Mucosa of rectum (tissue), 2 donors: ENCODE results near the gene TBCD.

Experiments
- H3K27ac ChIP-seq, 2 donors: one replicate each; pipeline ENCODE4 v1.7.0; 2013; ENCODE audit warnings: inconsistent platforms in 2 of 2, low read depth in 2 of 2, low read length in 2 of 2
- H3K27me3 ChIP-seq, 2 donors: one replicate each; pipeline ENCODE4 v1.7.0; 2013; ENCODE audit warnings: low read length in 2 of 2; ENCODE audit not compliant: control insufficient read depth in 2 of 2, insufficient read depth in 2 of 2
- H3K36me3 ChIP-seq, 2 donors: one replicate each; pipeline ENCODE4 v1.7.0; 2013; ENCODE audit warnings: low read length in 2 of 2; ENCODE audit not compliant: control insufficient read depth in 2 of 2, insufficient read depth in 2 of 2
- H3K4me1 ChIP-seq, 2 donors: one replicate each; pipeline ENCODE4 v1.7.0; 2013; ENCODE audit warnings: low read length in 2 of 2, mild to moderate bottlenecking in 1 of 2; ENCODE audit not compliant: control insufficient read depth in 2 of 2, insufficient read depth in 2 of 2
- H3K4me3 ChIP-seq, 2 donors: one replicate each; pipeline ENCODE4 v1.7.0; 2013; ENCODE audit warnings: low read length in 2 of 2
- H3K9ac ChIP-seq, 2 donors: one replicate each; pipeline ENCODE4 v1.7.0; 2013; ENCODE audit warnings: low read length in 2 of 2, low read depth in 1 of 2, mild to moderate bottlenecking in 1 of 2
- H3K9me3 ChIP-seq, 2 donors: one replicate each; pipeline ENCODE4 v1.7.0; 2013; ENCODE audit warnings: low read length in 2 of 2; ENCODE audit not compliant: control insufficient read depth in 2 of 2
- donor health status: healthy.
- donor health status: Normal muscosa, but diverticular disease.

TBCD gene

DNA sequence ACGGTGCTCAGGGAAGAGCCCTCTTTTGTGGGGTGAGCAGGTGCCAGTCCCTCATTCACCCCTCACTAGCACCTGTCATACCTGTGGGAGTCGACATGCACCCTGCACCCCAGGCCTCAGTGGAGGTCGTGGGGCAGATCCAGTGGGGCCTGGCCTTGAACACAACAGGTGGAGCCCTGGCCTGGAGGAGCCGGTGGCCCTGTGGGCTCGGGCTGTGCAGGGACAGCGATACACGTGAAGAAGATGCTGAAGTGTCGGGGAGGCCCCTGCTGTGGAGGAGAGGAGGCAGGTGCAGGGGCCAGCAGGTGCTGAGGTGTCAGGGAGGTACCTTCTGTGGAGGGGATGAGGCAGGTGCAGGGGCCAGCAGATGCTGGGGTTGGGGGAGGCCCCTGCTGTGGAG, 56.1 kb downstream of the TBCD start:
- H3K27me3 ChIP-seq = no peaks in the 10 kb centered on the region
- no peak overlapping the region for H3K9ac ChIP-seq
- H3K9me3 ChIP-seq = no peaks in the 10 kb centered on the region
- no peaks in the 10 kb centered on the region for H3K4me1 ChIP-seq
- H3K27ac ChIP-seq = no peak overlapping the region
- no peak overlapping the region for H3K4me3 ChIP-seq
- H3K36me3 ChIP-seq = peaks cover 3 to 16% of the 10 kb centered on the region in 2 donors

DNA sequence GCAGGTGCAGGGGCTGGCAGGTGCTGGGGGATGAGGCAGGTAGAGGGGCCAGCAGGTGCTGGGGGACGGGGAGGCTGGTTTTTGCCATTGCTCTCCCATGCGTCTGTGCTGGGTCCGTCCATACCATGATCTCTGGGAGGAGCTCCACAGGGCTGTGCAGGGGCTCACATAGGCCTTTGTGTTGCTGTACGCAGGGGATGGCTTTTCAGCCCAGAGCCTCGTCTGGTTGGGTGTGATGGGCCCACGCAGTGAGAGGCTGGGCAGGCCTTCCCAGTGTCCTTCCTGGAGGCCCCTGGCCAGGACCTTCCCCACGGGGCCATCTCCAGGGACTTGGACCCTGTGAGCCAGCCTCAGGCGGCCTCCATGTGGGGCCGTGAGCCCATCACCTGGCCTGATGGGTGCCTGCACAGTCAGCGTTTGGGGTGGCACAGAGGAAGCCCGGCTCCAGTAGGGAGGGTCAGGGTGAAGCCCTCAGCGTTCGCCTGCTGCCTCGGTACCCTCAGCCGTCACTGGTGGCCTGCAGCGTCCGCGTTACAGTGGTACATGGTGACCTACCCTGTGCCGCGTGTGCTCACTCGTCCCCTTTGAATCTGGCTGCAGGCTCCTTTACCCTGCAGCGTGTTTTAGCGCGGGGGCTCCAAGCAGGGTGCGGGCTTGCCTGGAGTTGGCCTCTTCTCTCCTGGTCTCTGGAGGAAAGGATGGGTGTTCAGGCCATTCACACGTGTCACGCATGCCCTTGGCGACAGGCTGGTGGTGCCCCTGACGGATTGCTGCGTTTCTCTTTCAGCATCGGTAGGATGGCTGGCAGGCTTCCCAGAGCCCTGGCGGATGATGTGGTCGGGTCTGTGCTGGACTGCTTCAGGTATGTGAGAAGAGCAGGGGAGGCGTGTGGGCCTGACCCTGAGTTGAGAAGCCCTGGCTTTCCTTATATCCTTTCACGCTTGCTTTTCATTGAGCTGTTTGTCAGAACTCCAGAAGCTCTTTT, 57.3 kb downstream of the TBCD start:
- Histone ChIP-seq H3K27ac (no peak overlapping the region), H3K9ac (no peak overlapping the region), H3K4me1 (no peaks in the 10 kb centered on the region), H3K9me3 (no peaks in the 10 kb centered on the region), H3K4me3 (no peak overlapping the region), H3K36me3 (peaks cover 3 to 16% of the 10 kb centered on the region in 2 donors), H3K27me3 (no peaks in the 10 kb centered on the region)

DNA sequence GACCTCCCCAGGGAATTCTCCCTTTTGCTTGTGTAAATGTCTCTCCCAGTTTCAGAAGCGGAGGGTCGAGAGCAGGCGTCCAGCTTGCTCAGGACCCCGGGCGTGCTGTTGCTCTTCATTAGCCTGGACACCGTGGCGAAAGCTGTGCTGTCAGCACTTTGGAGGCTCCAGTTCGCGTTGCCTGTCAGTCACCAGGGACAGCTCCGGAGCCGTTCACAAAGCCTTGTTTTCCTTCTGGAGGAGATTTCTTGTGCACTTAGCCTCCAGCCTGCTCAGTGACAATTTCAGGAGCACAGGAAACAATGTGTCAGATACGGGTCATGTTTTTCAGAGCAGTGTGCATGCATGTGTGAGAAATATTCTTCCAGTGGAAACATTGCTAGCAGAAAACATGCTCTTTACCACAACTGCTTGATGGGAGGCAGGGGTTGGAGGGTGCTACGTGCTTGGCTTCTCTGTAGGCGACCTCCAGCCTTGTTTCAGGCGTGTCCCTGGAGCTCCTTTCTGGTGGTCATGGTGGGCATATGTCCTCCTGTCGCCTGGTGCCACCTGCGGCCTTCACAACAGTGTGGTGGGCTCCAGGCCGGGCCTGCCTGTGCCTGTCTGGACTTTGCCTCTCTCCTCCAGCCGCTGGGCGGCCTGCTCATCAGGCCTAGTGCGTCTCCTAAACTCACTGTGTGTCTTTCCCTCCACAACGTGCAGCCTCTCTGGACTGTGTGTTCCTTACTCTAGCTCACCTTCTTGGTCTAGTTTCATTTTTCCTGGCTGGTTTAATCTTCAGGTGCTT, 59.0 kb downstream of the TBCD start:
- Histone ChIP-seq H3K9ac (no peak overlapping the region), H3K4me3 (no peak overlapping the region), H3K27ac (no peak overlapping the region), H3K36me3 (peaks cover 3 to 12% of the 10 kb centered on the region in 2 donors), H3K4me1 (peaks cover 8 to 10% of the 10 kb centered on the region in 2 donors), H3K9me3 (no peaks in the 10 kb centered on the region), H3K27me3 (no peaks in the 10 kb centered on the region)

DNA sequence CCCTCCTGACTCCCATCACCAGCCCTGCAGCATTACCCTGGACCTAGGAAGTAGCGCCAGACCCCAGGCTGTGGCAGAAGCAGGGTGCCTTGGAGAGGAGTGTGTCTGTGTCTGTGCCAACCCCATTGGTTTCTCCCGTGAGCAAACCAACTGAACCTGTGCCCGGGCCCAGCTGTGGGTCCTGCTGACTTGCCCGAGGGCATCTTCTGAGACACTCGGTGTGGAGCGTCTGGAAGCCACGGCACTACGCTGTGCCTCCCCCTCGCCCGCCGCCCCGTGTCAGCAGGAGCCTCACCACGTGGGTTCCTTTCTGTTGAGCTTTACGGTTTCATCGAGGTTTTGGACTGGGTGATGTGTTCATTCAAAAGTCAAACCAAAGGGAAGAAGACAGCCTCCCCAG, 60.2 kb downstream of the TBCD start:
- no peak overlapping the region for H3K4me3 ChIP-seq
- no peak overlapping the region for H3K9ac ChIP-seq
- no peak overlapping the region for H3K27ac ChIP-seq
- H3K9me3 ChIP-seq = no peaks in the 10 kb centered on the region
- H3K27me3 ChIP-seq = no peaks in the 10 kb centered on the region
- peaks cover 3 to 14% of the 10 kb centered on the region in 2 donors for H3K36me3 ChIP-seq
- peaks cover 8 to 10% of the 10 kb centered on the region in 2 donors for H3K4me1 ChIP-seq

DNA sequence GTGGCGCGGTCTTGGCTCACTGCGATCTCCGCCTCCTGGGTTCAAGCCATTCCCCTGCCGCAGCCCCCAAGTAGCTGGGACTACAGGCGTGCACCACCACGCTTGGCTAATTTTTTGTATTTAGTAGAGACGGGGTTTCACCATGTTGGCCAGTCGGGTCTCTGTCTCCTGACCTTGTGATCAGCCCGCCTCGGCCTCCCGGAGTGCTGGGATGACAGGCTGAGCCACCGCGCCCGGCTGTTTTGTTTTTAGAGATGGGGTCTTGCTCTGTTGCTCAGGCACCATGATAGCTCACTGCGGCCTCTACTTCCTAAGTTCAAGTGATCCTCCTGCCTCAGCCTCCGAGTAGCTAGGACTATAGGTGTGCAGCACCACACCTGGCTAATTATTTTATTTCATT, 60.7 kb downstream of the TBCD start:
- Histone ChIP-seq H3K27me3 (no peaks in the 10 kb centered on the region), H3K36me3 (peaks cover 3 to 14% of the 10 kb centered on the region in 2 donors), H3K4me1 (peaks cover 8 to 10% of the 10 kb centered on the region in 2 donors), H3K9me3 (no peaks in the 10 kb centered on the region), H3K27ac (no peak overlapping the region), H3K9ac (no peak overlapping the region), H3K4me3 (no peak overlapping the region)

DNA sequence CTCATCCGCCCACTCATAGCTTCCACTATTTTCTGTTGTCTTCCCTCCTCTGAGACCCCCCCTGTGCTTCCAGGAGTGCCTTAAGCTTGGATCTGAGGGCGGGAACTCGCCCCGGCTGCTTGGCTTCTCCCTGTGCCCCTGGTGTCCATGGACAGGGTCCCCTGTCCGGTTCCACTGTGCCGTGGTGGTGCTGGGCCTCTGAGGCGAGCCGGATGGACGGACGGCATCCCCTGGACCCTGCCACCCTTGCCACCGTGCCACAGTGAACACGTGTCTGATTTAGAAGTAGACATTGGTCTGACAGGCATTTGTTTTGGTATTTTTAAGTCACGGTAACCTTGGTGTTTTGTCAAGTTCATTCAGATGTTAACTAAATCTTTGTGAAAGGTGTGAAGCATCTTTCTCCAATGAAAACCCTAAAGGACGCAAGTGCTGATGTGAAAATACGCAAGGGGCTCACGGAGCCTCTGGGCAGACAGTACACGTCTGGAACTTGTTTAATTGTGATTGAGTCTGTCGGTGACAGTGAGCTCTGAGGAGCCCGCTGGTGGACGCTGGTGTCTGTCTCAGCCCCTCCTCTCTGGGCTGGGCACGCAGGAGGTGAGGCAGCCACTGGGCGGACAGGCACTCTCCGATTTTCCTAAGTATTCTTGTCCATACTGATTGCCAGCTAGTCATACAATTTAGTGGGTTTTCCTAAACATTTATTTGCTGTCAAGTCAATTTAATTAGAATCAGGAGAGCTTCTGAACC, 61.6 kb downstream of the TBCD start:
- peaks cover 8 to 10% of the 10 kb centered on the region in 2 donors for H3K4me1 ChIP-seq
- H3K36me3 ChIP-seq = peaks cover 2 to 14% of the 10 kb centered on the region in 2 donors
- H3K27ac ChIP-seq = no peak overlapping the region
- no peak overlapping the region for H3K4me3 ChIP-seq
- H3K9ac ChIP-seq = no peak overlapping the region
- no peaks in the 10 kb centered on the region for H3K9me3 ChIP-seq
- no peaks in the 10 kb centered on the region for H3K27me3 ChIP-seq

DNA sequence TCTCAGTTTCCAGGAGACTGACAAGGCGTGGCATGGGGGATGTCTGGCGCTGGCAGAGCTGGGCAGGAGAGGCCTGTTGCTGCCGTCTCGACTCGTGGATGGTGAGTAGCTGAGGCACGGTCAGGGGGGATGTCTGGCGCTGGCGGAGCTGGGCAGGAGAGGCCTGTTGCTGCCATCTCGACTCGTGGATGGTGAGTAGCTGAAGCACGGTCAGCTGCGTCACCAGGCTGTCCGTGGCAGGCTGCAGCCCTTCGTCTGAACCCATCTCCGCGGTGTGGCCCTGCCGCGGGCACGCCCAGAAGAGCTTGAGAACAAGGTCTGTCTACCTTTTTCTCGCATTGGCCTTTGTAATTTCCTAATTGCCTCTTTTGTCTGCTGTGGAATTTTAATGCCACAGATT, 63.0 kb downstream of the TBCD start:
- no peak overlapping the region for H3K9ac ChIP-seq
- H3K27ac ChIP-seq = peak overlapping the region in 1 of 2 donors; percentile 43
- no peaks in the 10 kb centered on the region for H3K27me3 ChIP-seq
- H3K9me3 ChIP-seq = no peaks in the 10 kb centered on the region
- H3K4me1 ChIP-seq = peaks cover 8 to 10% of the 10 kb centered on the region in 2 donors
- H3K36me3 ChIP-seq = peaks cover 2 to 17% of the 10 kb centered on the region in 2 donors
- H3K4me3 ChIP-seq = no peak overlapping the region

DNA sequence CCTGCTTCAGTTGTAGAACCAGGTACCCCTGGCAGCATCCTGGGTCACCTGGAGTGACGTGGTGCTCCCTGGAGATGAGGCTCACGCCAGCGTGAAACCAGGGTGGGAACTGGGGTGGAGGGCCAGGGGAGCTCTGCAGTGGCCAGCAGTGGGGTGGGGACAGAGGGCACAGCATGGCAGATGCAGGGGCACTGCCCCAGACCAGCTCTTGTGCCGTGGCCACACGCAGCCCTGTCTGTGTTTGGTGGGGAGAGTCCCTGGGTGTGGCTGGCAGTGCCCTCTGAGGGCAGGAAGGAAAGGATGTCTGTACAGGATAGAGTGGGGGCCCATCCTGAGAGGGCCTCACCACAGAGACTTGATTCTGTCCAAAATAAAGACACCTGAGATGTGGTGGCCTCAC, 63.5 kb downstream of the TBCD start:
- peak overlapping the region; percentile 26 to 43 for H3K27ac ChIP-seq

DNA sequence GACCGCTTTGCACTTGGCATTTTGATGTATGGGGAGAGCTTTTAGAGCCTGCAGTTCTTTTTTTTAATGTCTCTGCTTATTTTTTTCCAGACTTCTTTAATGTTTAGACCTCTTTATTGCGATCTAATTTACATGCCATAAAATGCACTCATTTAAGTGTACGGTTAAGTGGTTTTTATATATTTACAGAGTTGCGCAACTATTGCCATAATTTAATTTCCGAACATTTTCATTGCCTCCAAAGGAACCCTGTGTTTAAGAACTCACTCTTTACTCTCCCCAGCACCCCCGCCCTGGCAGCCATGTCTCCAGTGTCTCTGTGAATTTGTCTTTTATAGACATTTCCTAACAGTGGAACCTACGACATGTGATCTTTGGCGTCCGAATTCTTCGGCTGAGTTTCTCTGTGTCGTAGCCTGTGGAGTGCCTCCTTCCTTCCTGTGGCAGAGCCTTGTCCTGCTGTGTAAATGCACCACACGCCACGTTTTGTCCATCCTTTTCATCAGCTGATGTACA, 64.0 kb downstream of the TBCD start:
- peaks cover 2 to 19% of the 10 kb centered on the region in 2 donors for H3K36me3 ChIP-seq
- peak overlapping the region in 1 of 2 donors; percentile 1 for H3K4me3 ChIP-seq
- no peaks in the 10 kb centered on the region for H3K9me3 ChIP-seq
- H3K9ac ChIP-seq = no peak overlapping the region
- H3K27me3 ChIP-seq = no peaks in the 10 kb centered on the region
- peaks cover 8 to 10% of the 10 kb centered on the region in 2 donors for H3K4me1 ChIP-seq
- H3K27ac ChIP-seq = peak overlapping the region in 1 of 2 donors; percentile 43

More for the DNA sequence above, 63.5 kb downstream of the TBCD start:
- peaks cover 8 to 10% of the 10 kb centered on the region in 2 donors for H3K4me1 ChIP-seq
- H3K9ac ChIP-seq = no peak overlapping the region
- H3K27me3 ChIP-seq = no peaks in the 10 kb centered on the region
- H3K9me3 ChIP-seq = no peaks in the 10 kb centered on the region
- H3K4me3 ChIP-seq = no peak overlapping the region
- H3K36me3 ChIP-seq = peaks cover 2 to 17% of the 10 kb centered on the region in 2 donors
